IPS DF 4.7 (cell line): Measurements from ENCODE around the gene LHX5.

Experiments used
- DNase-seq: peaks from one replicate; pipeline ENCODE4 v3.0.0-alpha.2; 2013; ENCODE audit warnings: low spot score; ENCODE audit errors: extremely low read depth

The LHX5 gene

GRCh38 chr12:113466454-113467141 lies 5.1 kb downstream of the LHX5 start:
- DNase-seq = no peak

- DNase-seq = no peak
These were observed 5.7 kb downstream of the LHX5 start for GRCh38 chr12:113465808-113466453.

- no peak for DNase-seq
These were observed 6.6 kb downstream of the LHX5 start for GRCh38 chr12:113464852-113465719.

- DNase-seq = no peak
These were observed 7.3 kb downstream of the LHX5 start for GRCh38 chr12:113464452-113464775.

GRCh38 chr12:113463746-113464451 lies 7.8 kb downstream of the LHX5 start:
- DNase-seq = no peak

GRCh38 chr12:113462998-113463745 lies 8.5 kb downstream of the LHX5 start:
- no peak for DNase-seq

GRCh38 chr12:113462117-113462774 lies 9.4 kb downstream of the LHX5 start:
- DNase-seq = no peak

- no peak for DNase-seq
These were observed 10.0 kb downstream of the LHX5 start for GRCh38 chr12:113461666-113462065.

- no peak for DNase-seq
These were observed 11.7 kb downstream of the LHX5 start for GRCh38 chr12:113459981-113460380.

GRCh38 chr12:113457710-113458109 lies 14.0 kb downstream of the LHX5 start:
- DNase-seq = no peak

- DNase-seq = no peak
These were observed 14.5 kb downstream of the LHX5 start for GRCh38 chr12:113457185-113457584.

- DNase-seq = no peak
These were observed 14.9 kb downstream of the LHX5 start for GRCh38 chr12:113456761-113457160.

- DNase-seq = no peak
These were observed 15.5 kb downstream of the LHX5 start for GRCh38 chr12:113456199-113456598.

- no peak for DNase-seq
These were observed 18.3 kb downstream of the LHX5 start for GRCh38 chr12:113453330-113453729.

- DNase-seq = no peak
These were observed 19.2 kb downstream of the LHX5 start for GRCh38 chr12:113452458-113452857.

GRCh38 chr12:113449839-113450238 lies 21.8 kb downstream of the LHX5 start:
- no peak for DNase-seq

GRCh38 chr12:113449299-113449698 lies 22.4 kb downstream of the LHX5 start:
- no peak for DNase-seq

GRCh38 chr12:113448873-113449272 lies 22.8 kb downstream of the LHX5 start:
- DNase-seq = no peak

- no peak for DNase-seq
These were observed 26.0 kb downstream of the LHX5 start for GRCh38 chr12:113445544-113446171.

- DNase-seq = no peak
These were observed 28.6 kb downstream of the LHX5 start for GRCh38 chr12:113443030-113443539.
